PC-9 (cell line): ENCODE data around the gene NAB2. TPM values are rescaled to one million over a fixed set of nuclear protein-coding genes. Genes with fewer than 3 reads are reported as not detected.

Experiments
- BruUV-seq: library from RNA; stranded (reverse); fragments of 400-500 nt; replicated peaks from 2 replicates; lab custom pipeline; 2021; lab: Mats Ljungman, UMichigan
- CTCF ChIA-PET: fragments of 300-600 bp; sonication (Branson Sonifier 250); formaldehyde crosslinking; loops from one replicate; lab custom pipeline; 2022; ENCODE audit warnings: antibody characterized with exemption; lab: Charles Lee
- POLR2A ChIA-PET: fragments of 300-600 bp; sonication (Branson Sonifier 250); formaldehyde crosslinking; loops from one replicate; lab custom pipeline; 2022; ENCODE audit warnings: antibody characterized with exemption; ENCODE audit not compliant: unreplicated experiment; lab: Charles Lee
- DNase-seq, 2 experiments: peaks; one replicate each; pipeline versions ENCODE4 v3.0.0 to v3.0.0-alpha.2; 2015 to 2022; ENCODE audit warnings: mixed read lengths in 1 of 2
- H2AFZ ChIP-seq: fragments of 200-600 bp; sonication (generic); 2 replicates; pipeline ENCODE4 v1.8.1; 2017; ENCODE audit warnings: antibody characterized with exemption
- H3F3A ChIP-seq: fragments of 200-600 bp; sonication (generic); 2 replicates; pipeline ENCODE4 v1.8.1; 2017; ENCODE audit warnings: antibody characterized with exemption, mild to moderate bottlenecking, low read depth; ENCODE audit not compliant: insufficient read depth
- H3K27ac ChIP-seq: fragments of 200-600 bp; sonication (generic); 2 replicates; pipeline ENCODE4 v1.6.1; 2016; ENCODE audit warnings: mixed run types
- H3K27me3 ChIP-seq: fragments of 200-600 bp; sonication (generic); 2 replicates; pipeline ENCODE4 v1.6.1; 2016; ENCODE audit warnings: low read depth, mixed run types; ENCODE audit not compliant: insufficient read depth
- H3K36me3 ChIP-seq: fragments of 200-600 bp; sonication (generic); 2 replicates; pipeline ENCODE4 v1.6.1; 2016; ENCODE audit warnings: low read depth, mixed run types
- H3K4me1 ChIP-seq: fragments of 200-600 bp; sonication (generic); replicated peaks from 2 replicates; pipeline ENCODE4 v1.6.1; 2016; ENCODE audit warnings: mixed run types; ENCODE audit not compliant: insufficient read depth
- H3K4me2 ChIP-seq: fragments of 200-600 bp; sonication (generic); 2 replicates; pipeline ENCODE4 v1.6.1; 2017; ENCODE audit warnings: mixed run types
- H3K4me3 ChIP-seq: fragments of 200-600 bp; sonication (generic); 2 replicates; pipeline ENCODE4 v1.6.1; 2016; ENCODE audit warnings: mixed run types
- H3K79me2 ChIP-seq: fragments of 200-600 bp; sonication (generic); 2 replicates; pipeline ENCODE4 v1.6.1; 2017; ENCODE audit warnings: low read depth, mixed run types
- H3K9me2 ChIP-seq: fragments of 200-600 bp; sonication (generic); 2 replicates; pipeline ENCODE4 v1.8.1; 2017; ENCODE audit warnings: mild to moderate bottlenecking; ENCODE audit not compliant: insufficient read depth
- H3K9me3 ChIP-seq: fragments of 200-600 bp; sonication (generic); 2 replicates; pipeline ENCODE4 v1.8.1; 2016; ENCODE audit warnings: low read depth; ENCODE audit not compliant: insufficient read depth
- H4K20me1 ChIP-seq: fragments of 200-600 bp; sonication (generic); 2 replicates; pipeline ENCODE4 v1.8.1; 2017; ENCODE audit not compliant: insufficient read depth
- CTCF ChIP-seq: fragments of 200-600 bp; sonication (generic); conservative IDR thresholded peaks from 2 replicates; pipeline ENCODE4 v1.6.1; 2017; ENCODE audit warnings: mixed run types, antibody characterized with exemption, mild to moderate bottlenecking, moderate library complexity
- EZH2 ChIP-seq: fragments of 200-600 bp; sonication (generic); IDR thresholded peaks from 2 replicates; pipeline ENCODE4 v1.8.0; 2017; ENCODE audit warnings: antibody characterized with exemption, low read depth
- intact Hi-C: fragments of 100-400 bp; cut with micrococcal nuclease; formaldehyde crosslinking; loops from one replicate; pipeline ENCODE4 v1.10.0; 2022; ENCODE audit not compliant: unreplicated experiment
- total RNA-seq: library from RNA; stranded (reverse); gene quantifications from 2 replicates; pipeline ENCODE4 v1.2.3, GENCODE V29; 2021

The NAB2 gene
- total RNA-seq, 1 experiment from 2014 or later, result 13.8 TPM

- Histone ChIP-seq H3F3A (peaks cover 17% of the 10 kb centered on the region), H3K79me2 (no peaks in the 10 kb centered on the region), H4K20me1 (0 out of 2 replicates have a peak, but pooled peaks cover 3% of the 10 kb centered on the region), H2AFZ (no peak overlapping the region), H3K27ac (no peak overlapping the region), H3K9me3 (no peaks in the 10 kb centered on the region), H3K9me2 (no peaks in the 10 kb centered on the region), H3K27me3 (no peaks in the 10 kb centered on the region), H3K4me3 (no peak overlapping the region), H3K4me1 (no peaks in the 10 kb centered on the region), H3K4me2 (no peak overlapping the region), H3K36me3 (peaks cover 4% of the 10 kb centered on the region; the same call in 1 of the 2 replicates)
- TF ChIP-seq EZH2, result no peak
- no peak for TF ChIP-seq CTCF
- no peak for DNase-seq
- no TSS peak for BruUV-seq
- ChIA-PET CTCF (interaction anchor here (0.5 kb wide), 1 partner anchor 87 kb away, joined by 5 read pairs; no protein-coding TSS in a partner anchor), POLR2A (interaction anchor here (0.5 kb wide), 1 partner anchor 32 kb away, joined by 4 read pairs; the partner anchor contains the start of gene LRP1)
- intact Hi-C loops, result no loop called here
These were observed 7.2 kb downstream of the NAB2 start for GRCh38 chr12:57096099-57096572.

GRCh38 chr12:57096748-57097553, 8.0 kb downstream of the NAB2 start:
- H3K9me2 ChIP-seq, result no peaks in the 10 kb centered on the region
- POLR2A ChIA-PET, result interaction anchor here (0.6 to 0.7 kb wide), 2 partner anchors 23 to 27 kb away, joined by 3 to 20 read pairs; no protein-coding TSS in a partner anchor
- no peak overlapping the region for H3K27ac ChIP-seq
- H3F3A ChIP-seq, result peaks cover 17% of the 10 kb centered on the region
- no peak for TF ChIP-seq EZH2
- no peak for TF ChIP-seq CTCF
- no peak overlapping the region for H3K4me3 ChIP-seq
- H4K20me1 ChIP-seq, result 0 out of 2 replicates have a peak, but pooled peaks cover 3% of the 10 kb centered on the region
- no peak overlapping the region for H2AFZ ChIP-seq
- intact Hi-C loops, result no loop called here
- DNase-seq, result no peak
- no peaks in the 10 kb centered on the region for H3K79me2 ChIP-seq
- no peaks in the 10 kb centered on the region for H3K9me3 ChIP-seq
- no peak overlapping the region for H3K4me2 ChIP-seq
- H3K27me3 ChIP-seq, result no peaks in the 10 kb centered on the region
- H3K36me3 ChIP-seq, result peaks cover 4% of the 10 kb centered on the region; the same call in 1 of the 2 replicates
- CTCF ChIA-PET, result interaction anchor here (0.5 kb wide), 1 partner anchor 86 kb away, joined by 5 read pairs; no protein-coding TSS in a partner anchor
- no TSS peak for BruUV-seq
- H3K4me1 ChIP-seq, result no peaks in the 10 kb centered on the region

GRCh38 chr12:57097554-57097835, 8.6 kb downstream of the NAB2 start:
- POLR2A ChIA-PET, result interaction anchor here (0.6 to 0.7 kb wide), 2 partner anchors 24 to 28 kb away, joined by 3 to 20 read pairs; no protein-coding TSS in a partner anchor
- H3K9me3 ChIP-seq, result no peaks in the 10 kb centered on the region
- no peak overlapping the region for H3K4me3 ChIP-seq
- DNase-seq, result no peak
- TF ChIP-seq CTCF, result no peak
- TF ChIP-seq EZH2, result no peak
- H3K36me3 ChIP-seq, result peaks cover 4% of the 10 kb centered on the region; the same call in 1 of the 2 replicates
- H3K9me2 ChIP-seq, result no peaks in the 10 kb centered on the region
- intact Hi-C loops, result no loop called here
- CTCF ChIA-PET, result no interaction called here
- H3K79me2 ChIP-seq, result no peaks in the 10 kb centered on the region
- H3K27me3 ChIP-seq, result no peaks in the 10 kb centered on the region
- no peaks in the 10 kb centered on the region for H3K4me1 ChIP-seq
- H2AFZ ChIP-seq, result no peak overlapping the region
- H3K27ac ChIP-seq, result no peak overlapping the region
- no TSS peak for BruUV-seq
- no peak overlapping the region for H3K4me2 ChIP-seq
- peaks cover 21% of the 10 kb centered on the region for H3F3A ChIP-seq
- H4K20me1 ChIP-seq, result 0 out of 2 replicates have a peak, but pooled peaks cover 2% of the 10 kb centered on the region
